Non-pigmented ciliary epithelial cell (primary cell): ENCODE results near the gene TIMM23.
"Not testable (repeated sequence)": the region's sequence is repeated elsewhere in the genome, so short reads cannot be mapped to it uniquely, and the experiment has no call there.

ENCODE experiments used
- DNase-seq: peaks from one replicate; pipeline ENCODE4 v3.0.0-alpha.2; 2010; ENCODE audit warnings: low read depth

TIMM23 gene

GRCh38 chr10:45972106-45972812 is at the start of gene TIMM23:
Gene TIMM23, plus strand, starts transcription at chr10:45972489. Its CDS starts 136 bp downstream, at chr10:45972625.
- DNase-seq: peak; percentile 23

GRCh38 chr10:45926790-45927189 is 45.5 kb upstream of the TIMM23 start:
- not testable (repeated sequence) for DNase-seq

GRCh38 chr10:45931305-45931704 is 41.0 kb upstream of the TIMM23 start:
- DNase-seq: not testable (repeated sequence)

GRCh38 chr10:45934788-45935187 is 37.5 kb upstream of the TIMM23 start:
- not testable (repeated sequence) for DNase-seq

- not testable (repeated sequence) for DNase-seq
Measured at GRCh38 chr10:45939176-45939697, 33.1 kb upstream of the TIMM23 start.

GRCh38 chr10:45941196-45941595 is 31.1 kb upstream of the TIMM23 start:
- DNase-seq: not testable (repeated sequence)

- DNase-seq: not testable (repeated sequence)
Measured at GRCh38 chr10:45945476-45945875, 26.8 kb upstream of the TIMM23 start.

- DNase-seq: not testable (repeated sequence)
Measured at GRCh38 chr10:45947363-45947762, 24.9 kb upstream of the TIMM23 start.

- DNase-seq: not testable (repeated sequence)
Measured at GRCh38 chr10:45948801-45949200, 23.5 kb upstream of the TIMM23 start.

GRCh38 chr10:45954367-45954766 is 17.9 kb upstream of the TIMM23 start:
- not testable (repeated sequence) for DNase-seq

- DNase-seq: not testable (repeated sequence)
Measured at GRCh38 chr10:45956634-45957033, 15.7 kb upstream of the TIMM23 start.

- not testable (repeated sequence) for DNase-seq
Measured at GRCh38 chr10:45957928-45958327, 14.4 kb upstream of the TIMM23 start.

GRCh38 chr10:45962686-45963452 is 9.4 kb upstream of the TIMM23 start:
- DNase-seq: not testable (repeated sequence)

GRCh38 chr10:45971019-45971418 is 1.3 kb upstream of the TIMM23 start:
- DNase-seq: not testable (repeated sequence)

GRCh38 chr10:45971742-45972105 is 565 bp upstream of the TIMM23 start:
- not testable (repeated sequence) for DNase-seq

- DNase-seq: not testable (repeated sequence)
Measured at GRCh38 chr10:45972813-45973169, 502 bp downstream of the TIMM23 start.

GRCh38 chr10:45974041-45974440 is 1.8 kb downstream of the TIMM23 start:
- DNase-seq: not testable (repeated sequence)

- DNase-seq: not testable (repeated sequence)
Measured at GRCh38 chr10:45978554-45978953, 6.3 kb downstream of the TIMM23 start.

GRCh38 chr10:45981367-45981766 is 9.1 kb downstream of the TIMM23 start:
- not testable (repeated sequence) for DNase-seq

GRCh38 chr10:45983538-45984186 is 11.4 kb downstream of the TIMM23 start:
- DNase-seq: peak; percentile 17

- not testable (repeated sequence) for DNase-seq
Measured at GRCh38 chr10:45984473-45984872, 12.2 kb downstream of the TIMM23 start.

- not testable (repeated sequence) for DNase-seq
Measured at GRCh38 chr10:45985590-45985989, 13.3 kb downstream of the TIMM23 start.
